Astrocyte of the cerebellum (primary cell): ENCODE measurements around the gene ZNF492.

Source experiments
- DNase-seq: peaks from one replicate; pipeline ENCODE4 v3.0.0-alpha.2; 2011; ENCODE audit warnings: low read depth
- H3K4me3 ChIP-seq: 2 replicates; pipeline ENCODE4 v1.5.1; 2011; ENCODE audit warnings: mild to moderate bottlenecking, low read depth, low read length, moderate library complexity
- in situ Hi-C: cut with HindIII; loops from 2 replicates; pipeline ENCODE4 v1.10.0; 2017; ENCODE audit warnings: low sequenced_read_pairs
- TF ChIP-seq, protein P1 (sequence below): IDR thresholded peaks from 2 replicates; pipeline ENCODE4 v1.5.1; 2012; ENCODE audit warnings: low read length, low read depth, moderate library complexity, mild to moderate bottlenecking; ENCODE audit errors: missing control alignments

Gene ZNF492

GRCh38 chr19:22603518-22604440, 30.3 kb upstream of the ZNF492 start:
- TF ChIP-seq, protein P1, sequence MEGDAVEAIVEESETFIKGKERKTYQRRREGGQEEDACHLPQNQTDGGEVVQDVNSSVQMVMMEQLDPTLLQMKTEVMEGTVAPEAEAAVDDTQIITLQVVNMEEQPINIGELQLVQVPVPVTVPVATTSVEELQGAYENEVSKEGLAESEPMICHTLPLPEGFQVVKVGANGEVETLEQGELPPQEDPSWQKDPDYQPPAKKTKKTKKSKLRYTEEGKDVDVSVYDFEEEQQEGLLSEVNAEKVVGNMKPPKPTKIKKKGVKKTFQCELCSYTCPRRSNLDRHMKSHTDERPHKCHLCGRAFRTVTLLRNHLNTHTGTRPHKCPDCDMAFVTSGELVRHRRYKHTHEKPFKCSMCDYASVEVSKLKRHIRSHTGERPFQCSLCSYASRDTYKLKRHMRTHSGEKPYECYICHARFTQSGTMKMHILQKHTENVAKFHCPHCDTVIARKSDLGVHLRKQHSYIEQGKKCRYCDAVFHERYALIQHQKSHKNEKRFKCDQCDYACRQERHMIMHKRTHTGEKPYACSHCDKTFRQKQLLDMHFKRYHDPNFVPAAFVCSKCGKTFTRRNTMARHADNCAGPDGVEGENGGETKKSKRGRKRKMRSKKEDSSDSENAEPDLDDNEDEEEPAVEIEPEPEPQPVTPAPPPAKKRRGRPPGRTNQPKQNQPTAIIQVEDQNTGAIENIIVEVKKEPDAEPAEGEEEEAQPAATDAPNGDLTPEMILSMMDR, result no peak
- DNase-seq, result no peak
- no peak overlapping the region for H3K4me3 ChIP-seq
- in situ Hi-C loops, result no loop called here

DNA sequence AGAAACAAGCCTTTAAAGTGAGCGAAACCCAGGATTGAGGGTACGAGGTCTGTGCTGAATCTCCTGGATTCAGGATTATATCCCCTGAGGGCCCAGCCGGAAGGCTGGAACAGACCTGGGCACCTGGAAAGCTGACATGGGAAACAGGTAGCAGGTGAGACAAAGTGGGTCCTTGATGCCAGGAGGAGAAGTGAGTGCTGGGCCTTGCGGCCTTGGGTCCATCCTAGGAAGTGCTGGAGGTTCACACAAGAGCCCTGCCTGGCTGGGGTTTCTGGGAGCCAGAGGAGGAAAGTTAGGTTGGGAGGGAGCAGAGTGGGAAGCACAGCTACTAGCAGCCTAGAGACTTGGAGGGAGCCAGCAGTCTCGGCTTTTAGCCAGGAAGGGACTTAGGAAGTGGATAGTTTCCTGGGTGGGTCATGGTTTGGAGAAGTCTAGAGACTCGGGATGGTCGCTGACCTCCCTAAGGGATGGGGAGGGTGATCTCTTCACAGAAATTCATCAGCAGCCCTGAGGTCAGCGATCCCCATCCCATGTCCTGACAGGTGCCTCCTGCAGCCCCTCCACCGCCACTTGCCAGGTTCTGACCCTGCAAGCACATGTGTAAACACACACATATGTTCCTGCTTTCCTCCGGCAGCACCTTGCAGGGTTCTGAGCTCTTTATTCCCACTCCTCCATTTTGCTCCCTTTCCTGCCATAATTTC, 29.4 kb upstream of the ZNF492 start:
- no peak for DNase-seq
- TF ChIP-seq, protein P1, result no peak
- H3K4me3 ChIP-seq, result no peak overlapping the region
- in situ Hi-C loops, result no loop called here

- no peak for DNase-seq
- TF ChIP-seq, protein P1, result no peak
- H3K4me3 ChIP-seq, result no peak overlapping the region
- in situ Hi-C loops, result no loop called here
Observed at GRCh38 chr19:22605275-22606211, 28.6 kb upstream of the ZNF492 start.

- DNase-seq, result no peak
- TF ChIP-seq, protein P1, result no peak
- no peak overlapping the region for H3K4me3 ChIP-seq
- in situ Hi-C loops, result no loop called here
Observed at GRCh38 chr19:22606212-22606553, 27.9 kb upstream of the ZNF492 start.

GRCh38 chr19:22606954-22607652, 27.0 kb upstream of the ZNF492 start:
- in situ Hi-C loops, result no loop called here
- H3K4me3 ChIP-seq, result no peak overlapping the region
- no peak for DNase-seq
- TF ChIP-seq, protein P1, result no peak
